Gastroesophageal sphincter (tissue), 3 donors: ENCODE data around the gene ATP5F1D.

Source experiments
- CTCF ChIP-seq, 4 experiments: fragments of 200-600 bp in 2 of 4; fragments of 450-650 bp in 2 of 4; sonication (generic) in 1 of 4; IDR thresholded peaks; one replicate each; pipeline ENCODE4 v1.5.1; 2017 to 2019; ENCODE audit warnings: antibody characterized with exemption in 4 of 4, mild to moderate bottlenecking in 2 of 4, moderate library complexity in 2 of 4
- EP300 ChIP-seq: sonication (generic); formaldehyde crosslinking; IDR thresholded peaks from one replicate; pipeline ENCODE4 v1.6.1; 2017; ENCODE audit warnings: antibody characterized with exemption, mild to moderate bottlenecking
- POLR2A ChIP-seq, 2 donors: fragments of 450-650 bp; IDR thresholded peaks; one replicate each; pipeline ENCODE4 v1.6.1; 2017; ENCODE audit warnings: antibody characterized with exemption in 2 of 2, mild to moderate bottlenecking in 2 of 2, moderate library complexity in 1 of 2
- POLR2AphosphoS5 ChIP-seq: sonication (generic); formaldehyde crosslinking; IDR thresholded peaks from one replicate; pipeline ENCODE4 v1.6.1; 2017; ENCODE audit warnings: antibody characterized with exemption

- TF ChIP-seq POLR2A (IDR thresholded peaks at IDR 0.05) (no peak), CTCF (IDR thresholded peaks at IDR 0.05) (no peak), POLR2AphosphoS5 (no peak), EP300 (no peak)
Measured at GRCh38 chr19:1240925-1241324, 626 bp upstream of the ATP5F1D start.
